Left lung (tissue), 10 donors: ENCODE data around the gene PPM1H. TPM values are rescaled to one million over a fixed set of nuclear protein-coding genes. Genes with fewer than 3 reads are reported as not detected.

Source experiments
- ATAC-seq: fragments of 200-7000 bp; cut with Tn5 transposase; one replicate; pipeline ENCODE4 v1.9.1; 2020; ENCODE audit warnings: moderate library complexity
- DNase-seq, 4 donors: peaks; one replicate each; pipeline ENCODE4 v3.0.0-alpha.2; 2013 to 2020
- H3K27ac ChIP-seq, 2 donors: fragments of 200-600 bp; sonication (generic) in 1 of 2; one replicate each; pipeline versions ENCODE4 v1.5.0 to v1.8.0; 2020 to 2021
- H3K27me3 ChIP-seq, 2 donors: fragments of 200-600 bp; sonication (generic) in 1 of 2; one replicate each; pipeline versions ENCODE4 v1.5.0 to v1.8.0; 2020 to 2021
- H3K36me3 ChIP-seq, 2 donors: fragments of 200-600 bp; sonication (generic) in 1 of 2; one replicate each; pipeline versions ENCODE4 v1.5.0 to v1.8.0; 2020 to 2021
- H3K4me1 ChIP-seq, 2 donors: fragments of 200-600 bp; one replicate each; pipeline ENCODE4 v1.8.0; 2021
- H3K4me3 ChIP-seq, 2 donors: fragments of 200-600 bp; sonication (generic) in 1 of 2; one replicate each; pipeline versions ENCODE4 v1.5.0 to v1.8.0; 2020 to 2021; ENCODE audit warnings: mild to moderate bottlenecking in 1 of 2
- H3K9me3 ChIP-seq, 2 donors: fragments of 200-600 bp; sonication (generic) in 1 of 2; one replicate each; pipeline versions ENCODE4 v1.5.0 to v1.8.0; 2020 to 2021
- CTCF ChIP-seq, 2 donors: fragments of 200-600 bp; sonication (generic) in 1 of 2; IDR thresholded peaks; one replicate each; pipeline versions ENCODE4 v1.5.0 to v1.8.0; 2021; ENCODE audit warnings: antibody characterized with exemption in 2 of 2
- intact Hi-C, 2 donors: fragments of 100-400 bp; cut with DNase I; formaldehyde crosslinking; loops; one replicate each; pipeline versions ENCODE4 v1.11.2 to v1.14.2; 2022
- polyA plus RNA-seq, 6 donors: library from polyadenylated mRNA; unstranded; fragments of 120-200 nt; gene quantifications; one replicate each; pipeline ENCODE4 v1.2.1, GENCODE V29; 2013; ENCODE audit not compliant: insufficient read length in 6 of 6
- total RNA-seq, 2 donors: library from RNA; stranded (reverse); fragmentation: NEBNext Ultra II Directional; extraction: Animal tissue kit (Norgen Biotek cat#: 25700); gene quantifications; one replicate each; pipeline ENCODE4 v1.2.1, GENCODE V29; 2021
- donor health status: DM: no; HTN: yes; CAD: no.
- donor health status: DM: no; HTN: no; CAD: no.

The PPM1H gene
- total and polyA plus RNA-seq, 8 donors = 5.9 to 12.7 (median 10.6) TPM

DNA sequence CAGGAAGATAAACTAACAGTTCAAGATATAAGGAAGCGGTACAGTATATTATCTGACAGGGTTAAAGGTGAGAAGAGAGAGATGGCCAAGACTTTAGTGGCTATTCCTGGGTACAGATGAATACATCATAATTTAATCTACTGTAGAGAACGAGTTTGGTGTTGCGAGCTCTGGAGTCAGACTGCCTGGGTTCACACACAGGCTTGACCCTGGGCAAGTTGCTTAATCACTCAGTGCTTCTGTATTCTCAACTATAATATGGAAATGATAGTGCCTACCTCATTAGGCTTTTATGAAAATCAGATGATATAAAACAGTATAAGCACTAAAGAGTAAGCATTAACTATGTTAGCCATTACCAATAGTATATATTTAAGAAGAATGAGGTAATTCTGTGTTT is 3.5 kb downstream of the PPM1H start:
- H3K36me3 ChIP-seq = no peaks in the 10 kb centered on the region
- no peak overlapping the region for H3K4me3 ChIP-seq
- H3K27me3 ChIP-seq = peaks cover 0 to 28% of the 10 kb centered on the region in 2 donors
- intact Hi-C loops = no loop called here
- no peak for TF ChIP-seq CTCF (IDR thresholded peaks at IDR 0.05)
- ATAC-seq = no peak
- no peak overlapping the region for H3K27ac ChIP-seq
- H3K9me3 ChIP-seq = no peaks in the 10 kb centered on the region
- no peak for DNase-seq
- H3K4me1 ChIP-seq = peaks cover 11 to 24% of the 10 kb centered on the region in 2 donors

DNA sequence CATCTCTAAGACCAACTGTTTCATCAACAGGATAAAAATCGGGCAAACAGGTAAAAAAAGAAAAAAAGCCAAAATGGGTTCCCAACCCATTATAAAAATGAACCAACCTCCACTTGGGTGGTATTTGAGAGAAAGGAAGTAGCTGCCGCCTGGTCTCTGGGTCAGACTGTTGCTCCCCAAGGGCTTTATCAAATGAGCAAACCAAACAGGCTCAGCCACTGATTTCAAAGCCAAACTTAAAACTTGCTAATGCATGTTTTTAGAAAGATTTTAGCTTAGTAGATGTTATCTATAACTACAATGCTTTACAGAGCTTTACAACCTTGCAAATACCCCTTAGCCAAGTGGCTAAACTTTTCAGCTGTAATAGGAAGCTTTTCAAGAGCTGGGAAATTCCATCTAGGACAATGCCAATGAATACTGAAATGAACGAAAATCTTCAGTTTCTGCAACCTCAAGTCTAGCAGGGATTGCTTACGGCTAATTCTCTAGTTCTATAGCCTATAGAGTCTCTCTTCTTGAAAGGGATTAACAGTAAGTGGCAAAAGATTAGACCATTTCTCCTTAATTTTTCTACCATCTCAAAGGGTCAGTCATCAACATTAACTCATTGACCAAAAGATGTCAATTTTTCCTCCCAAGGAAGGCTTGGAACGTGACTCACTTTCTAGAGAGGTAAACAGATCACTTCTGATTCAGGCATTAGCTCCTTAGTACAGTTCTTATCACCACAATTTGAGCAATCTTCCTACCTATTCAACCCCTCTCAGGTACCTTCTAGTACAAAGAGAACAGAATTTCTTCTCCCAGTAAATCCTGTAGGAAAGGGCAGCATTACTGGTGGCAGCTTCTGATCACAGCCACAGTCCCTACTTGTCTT is 4.2 kb downstream of the PPM1H start:
- TF ChIP-seq CTCF (IDR thresholded peaks at IDR 0.05) = no peak
- H3K27me3 ChIP-seq = peaks cover 0 to 28% of the 10 kb centered on the region in 2 donors
- ATAC-seq = no peak

DNA sequence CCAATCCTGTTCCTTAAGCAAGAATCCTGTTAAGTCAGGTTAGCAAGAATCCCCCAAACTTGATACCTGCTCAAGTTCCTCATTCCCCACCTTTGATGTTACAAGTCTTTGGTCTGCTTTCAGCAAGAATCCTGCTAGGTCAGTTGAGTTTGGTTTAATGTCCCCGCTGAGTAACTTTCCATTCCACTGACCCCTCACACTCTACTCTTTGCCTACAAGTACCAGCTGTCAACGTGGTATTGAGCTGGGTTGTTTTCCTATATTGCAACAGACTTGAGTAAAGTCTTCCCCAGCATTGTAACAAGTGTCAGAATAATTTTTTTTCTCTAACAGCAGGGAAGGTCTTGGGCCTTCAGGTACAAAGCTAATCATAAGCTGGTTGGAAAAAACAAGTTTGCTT is 6.3 kb downstream of the PPM1H start:
- Histone ChIP-seq H3K4me1 (peaks cover 7 to 18% of the 10 kb centered on the region in 2 donors), H3K27ac (no peak overlapping the region), H3K27me3 (peaks cover 0 to 14% of the 10 kb centered on the region in 2 donors), H3K9me3 (no peaks in the 10 kb centered on the region), H3K36me3 (no peaks in the 10 kb centered on the region), H3K4me3 (no peak overlapping the region)
- ATAC-seq (no peak), DNase-seq (no peak)
- TF ChIP-seq CTCF (IDR thresholded peaks at IDR 0.05) = no peak
- intact Hi-C loops = no loop called here

More for the DNA sequence above, 4.2 kb downstream of the PPM1H start:
- H3K9me3 ChIP-seq = no peaks in the 10 kb centered on the region
- H3K4me3 ChIP-seq = no peak overlapping the region
- H3K36me3 ChIP-seq = no peaks in the 10 kb centered on the region
- intact Hi-C loops = no loop called here
- no peak for DNase-seq
- no peak overlapping the region for H3K27ac ChIP-seq
- H3K4me1 ChIP-seq = peaks cover 11 to 24% of the 10 kb centered on the region in 2 donors

- intact Hi-C loops = no loop called here
- ATAC-seq (no peak), DNase-seq (no peak)
- TF ChIP-seq CTCF (IDR thresholded peaks at IDR 0.05) = no peak
- Histone ChIP-seq H3K4me3 (no peak overlapping the region), H3K9me3 (no peaks in the 10 kb centered on the region), H3K4me1 (peaks cover 0 to 6% of the 10 kb centered on the region in 2 donors), H3K27ac (no peak overlapping the region), H3K27me3 (no peaks in the 10 kb centered on the region), H3K36me3 (no peaks in the 10 kb centered on the region)
Measured at GRCh38 chr12:62925680-62926079, 9.3 kb downstream of the PPM1H start.

DNA sequence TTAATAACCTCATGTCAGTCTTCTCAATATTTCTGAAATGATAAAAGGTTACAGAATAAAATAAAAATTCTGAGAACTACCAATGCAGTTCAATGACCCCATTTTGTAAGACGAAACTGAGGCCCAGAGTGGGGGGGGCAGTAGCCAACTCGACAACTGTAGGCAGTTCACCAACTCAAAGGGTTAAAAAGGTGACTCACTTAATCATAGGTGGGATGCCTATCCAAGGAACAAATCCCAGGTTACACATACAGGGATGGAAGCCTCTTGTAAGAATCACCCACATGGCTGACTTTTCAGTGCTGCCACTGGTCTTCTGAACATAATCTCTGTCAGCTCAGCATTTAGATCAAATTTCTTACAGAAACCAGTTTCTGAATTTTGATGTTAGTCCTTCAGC is 10.9 kb downstream of the PPM1H start:
- ATAC-seq (no peak), DNase-seq (no peak)
- no peak overlapping the region for H3K27ac ChIP-seq
- intact Hi-C loops = no loop called here
- no peaks in the 10 kb centered on the region for H3K27me3 ChIP-seq
- TF ChIP-seq CTCF (IDR thresholded peaks at IDR 0.05) = no peak
- no peaks in the 10 kb centered on the region for H3K36me3 ChIP-seq
- no peaks in the 10 kb centered on the region for H3K9me3 ChIP-seq
- H3K4me1 ChIP-seq = no peaks in the 10 kb centered on the region
- H3K4me3 ChIP-seq = no peak overlapping the region
